Natural killer cell treated with Interleukin-12 subunit alpha and Interleukin-12 subunit beta and Interleukin-15 and Interleukin-18, amount 100 ng/mL, for 72 hours (primary cell): Measurements from ENCODE around the gene SV2C. TPM values are rescaled to one million over a fixed set of nuclear protein-coding genes. Genes with fewer than 3 reads are reported as not detected.
"Not testable (repeated sequence)": the region's sequence is repeated elsewhere in the genome, so short reads cannot be mapped to it uniquely, and the experiment has no call there.

Experiments
- ATAC-seq, 2 donors: fragments of 150-1000 bp; cut with Tn5 transposase in 1 of 2; sonication (Bioruptor Pico), chemical (Tn5 transposase) in 1 of 2; 2 replicates each; pipeline ENCODE4 v1.10.0; 2021
- DNase-seq: peaks from one replicate; pipeline ENCODE4 v3.0.0; 2022; ENCODE audit warnings: low spot score
- H3K27ac Mint-ChIP-seq, 2 donors: 1 replicate in 1 of 2; 2 replicates in 1 of 2; pipeline ENCODE4 v1.8.0; 2022; ENCODE audit warnings: mixed read lengths in 2 of 2, mild to moderate bottlenecking in 1 of 2, moderate library complexity in 1 of 2
- H3K27me3 Mint-ChIP-seq, 2 donors: 1 replicate in 1 of 2; 2 replicates in 1 of 2; pipeline ENCODE4 v1.8.0; 2022; ENCODE audit warnings: mixed read lengths in 2 of 2
- H3K36me3 Mint-ChIP-seq: one replicate; pipeline ENCODE4 v1.8.0; 2022; ENCODE audit warnings: mixed read lengths
- H3K4me1 Mint-ChIP-seq, 2 donors: 1 replicate in 1 of 2; 2 replicates in 1 of 2; pipeline ENCODE4 v1.8.0; 2022; ENCODE audit warnings: low read depth in 2 of 2, mixed read lengths in 2 of 2, mild to moderate bottlenecking in 1 of 2
- H3K4me3 Mint-ChIP-seq: one replicate; pipeline ENCODE4 v1.8.0; 2022; ENCODE audit warnings: mixed read lengths
- H3K9me3 Mint-ChIP-seq: 2 replicates; pipeline ENCODE4 v1.8.0; 2022; ENCODE audit warnings: mixed read lengths
- total RNA-seq, 2 donors: library from RNA; stranded (reverse); gene quantifications; one replicate each; pipeline ENCODE4 v1.2.3, GENCODE V29; 2022

The SV2C gene
- total RNA-seq, 2 donors from 2014 or later: 0.06 TPM; not detected in 1

DNA sequence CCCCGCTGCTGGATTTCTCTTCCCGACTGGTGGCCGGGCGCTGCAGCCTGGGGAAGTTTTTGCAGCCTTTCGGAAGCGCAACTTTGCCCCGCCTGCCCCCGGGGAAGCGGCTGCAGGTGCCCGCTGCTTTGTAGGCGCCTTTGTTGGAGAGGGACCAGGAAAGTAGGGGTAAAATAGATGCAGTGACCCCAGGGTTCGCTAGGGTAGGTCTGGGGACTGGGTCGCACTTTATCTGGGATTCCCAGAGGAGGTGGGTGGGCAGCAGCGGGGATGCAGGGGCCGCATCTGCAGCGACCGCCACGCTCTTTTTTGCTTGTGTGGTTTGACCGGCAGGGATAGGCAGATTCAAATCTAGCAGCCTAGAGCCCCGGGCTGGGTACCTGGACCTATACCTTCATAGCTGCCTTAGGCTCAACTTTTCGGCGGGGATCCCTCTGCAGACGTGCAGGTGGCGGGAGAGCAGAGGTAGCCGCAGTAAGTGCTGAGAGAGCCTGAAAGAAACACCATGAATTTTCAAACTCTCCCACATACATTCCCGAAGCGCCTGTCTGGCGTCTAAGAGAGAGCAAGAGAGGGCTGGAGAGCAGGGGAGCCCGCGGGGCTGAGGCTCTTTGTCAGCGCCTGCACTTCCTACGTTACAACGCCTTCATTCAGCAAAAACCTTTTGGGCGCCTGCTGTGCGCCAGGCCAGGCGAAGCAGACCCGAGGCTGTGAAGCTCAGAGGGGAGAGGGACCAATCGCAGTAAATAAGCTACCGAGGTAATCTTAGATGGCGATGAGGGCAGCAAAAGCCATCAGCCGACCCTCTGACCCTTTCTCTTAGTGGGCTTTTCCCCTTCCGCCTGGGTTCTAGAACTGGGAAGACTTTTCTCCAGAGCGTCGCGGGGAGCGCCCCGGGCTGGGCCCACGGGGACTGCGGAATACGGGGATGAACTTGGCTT, 642 bp downstream of the SV2C start:
- Mint-ChIP-seq H3K36me3 (no peaks in the 10 kb centered on the region), H3K27ac (no peak overlapping the region), H3K27me3 (peaks cover 56 to 79% of the 10 kb centered on the region in 2 donors), H3K4me3 (peak overlapping the region; percentile 81), H3K4me1 (peaks cover 13 to 14% of the 10 kb centered on the region in 2 donors), H3K9me3 (no peaks in the 10 kb centered on the region)
- ATAC-seq (peak in 1 of 2 donors; percentile 49), DNase-seq (no peak)

- no peak for ATAC-seq
- no peak for DNase-seq
- Mint-ChIP-seq H3K27ac (no peak overlapping the region), H3K27me3 (peaks cover 53 to 79% of the 10 kb centered on the region in 2 donors), H3K36me3 (no peaks in the 10 kb centered on the region), H3K4me3 (peak overlapping the region; percentile 81), H3K4me1 (peaks cover 13 to 14% of the 10 kb centered on the region in 2 donors), H3K9me3 (no peaks in the 10 kb centered on the region)
Observed at GRCh38 chr5:76084496-76085242, 1.5 kb downstream of the SV2C start.

DNA sequence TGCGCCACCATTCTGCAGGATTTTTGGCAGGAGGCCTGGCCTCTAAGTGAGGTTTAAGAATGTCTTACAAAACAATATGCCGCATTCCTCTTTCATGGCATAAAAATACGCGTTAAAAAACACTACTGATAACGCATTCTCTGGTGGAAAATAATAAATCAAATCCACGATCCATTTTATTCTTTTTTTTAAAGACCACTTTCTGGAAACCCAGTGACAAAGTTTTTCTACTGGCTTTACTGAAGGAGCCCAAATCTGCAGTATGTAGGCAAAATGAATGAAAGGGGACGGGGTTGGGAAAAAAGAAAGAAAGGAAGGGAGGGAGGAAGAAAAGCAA, 2.0 kb downstream of the SV2C start:
- Mint-ChIP-seq H3K36me3 (no peaks in the 10 kb centered on the region), H3K27ac (no peak overlapping the region), H3K4me1 (peaks cover 13 to 14% of the 10 kb centered on the region in 2 donors), H3K4me3 (peak overlapping the region; percentile 51), H3K27me3 (peaks cover 51 to 77% of the 10 kb centered on the region in 2 donors), H3K9me3 (no peaks in the 10 kb centered on the region)
- DNase-seq (no peak), ATAC-seq (no peak)

GRCh38 chr5:76086095-76086494, 2.9 kb downstream of the SV2C start:
- peaks cover 13 to 14% of the 10 kb centered on the region in 2 donors for H3K4me1 Mint-ChIP-seq
- H3K36me3 Mint-ChIP-seq: no peaks in the 10 kb centered on the region
- H3K27me3 Mint-ChIP-seq: peaks cover 48 to 72% of the 10 kb centered on the region in 2 donors
- ATAC-seq: no peak
- peak overlapping the region; percentile 8 for H3K4me3 Mint-ChIP-seq
- no peak overlapping the region for H3K27ac Mint-ChIP-seq
- DNase-seq: no peak
- no peaks in the 10 kb centered on the region for H3K9me3 Mint-ChIP-seq

DNA sequence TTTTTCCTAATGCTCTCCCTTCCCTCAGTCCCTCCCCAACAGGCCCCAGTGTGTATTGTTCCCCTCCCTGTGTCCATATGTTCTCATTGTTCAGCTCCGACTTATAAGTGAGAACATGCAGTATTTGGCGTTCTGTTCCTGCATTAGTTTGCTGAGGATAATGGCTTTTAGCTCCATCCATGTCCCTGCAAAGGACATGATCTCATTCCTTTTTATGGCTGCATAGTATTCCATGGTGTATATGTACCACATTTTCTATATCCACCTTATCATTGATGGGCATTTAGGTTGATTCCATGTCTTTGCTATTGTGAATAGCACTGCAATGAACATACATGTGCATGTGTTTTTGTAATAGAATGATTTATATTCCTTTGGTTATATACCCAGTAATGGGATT, 6.0 kb downstream of the SV2C start:
- H3K4me3 Mint-ChIP-seq, H3K27ac Mint-ChIP-seq, H3K4me1 Mint-ChIP-seq, DNase-seq, H3K9me3 Mint-ChIP-seq, H3K36me3 Mint-ChIP-seq, ATAC-seq: not testable (repeated sequence)
- H3K27me3 Mint-ChIP-seq: peaks cover 45 to 66% of the 10 kb centered on the region in 2 donors

DNA sequence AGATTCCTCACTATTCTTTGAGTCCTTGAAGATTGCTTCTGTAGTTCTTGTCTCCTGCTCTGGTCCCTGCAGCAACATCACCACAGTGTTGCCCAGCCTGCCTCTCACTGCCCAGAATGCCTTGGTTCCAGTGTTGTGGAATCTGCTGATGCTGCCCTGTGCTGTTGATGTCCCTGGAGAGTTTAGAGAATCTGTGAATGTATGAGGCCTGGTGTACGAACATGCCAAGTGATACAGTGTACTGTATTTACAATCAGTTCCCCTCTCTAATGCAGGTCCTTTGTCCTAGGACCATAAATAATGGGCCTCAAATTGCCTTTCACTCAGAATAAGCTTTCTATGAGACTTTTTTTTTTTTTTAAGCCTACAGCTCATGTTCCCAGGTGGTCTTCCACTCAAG, 8.2 kb downstream of the SV2C start:
- H3K36me3 Mint-ChIP-seq: no peaks in the 10 kb centered on the region
- H3K4me1 Mint-ChIP-seq: no peaks in the 10 kb centered on the region
- DNase-seq (no peak), ATAC-seq (no peak)
- H3K4me3 Mint-ChIP-seq: no peak overlapping the region
- no peak overlapping the region for H3K27ac Mint-ChIP-seq
- peaks cover 34 to 55% of the 10 kb centered on the region in 2 donors for H3K27me3 Mint-ChIP-seq
- H3K9me3 Mint-ChIP-seq: no peaks in the 10 kb centered on the region

- DNase-seq (no peak), ATAC-seq (peak in 1 of 2 donors; percentile 74)
- H3K36me3 Mint-ChIP-seq: no peaks in the 10 kb centered on the region
- no peaks in the 10 kb centered on the region for H3K9me3 Mint-ChIP-seq
- peaks cover 7 to 9% of the 10 kb centered on the region in 2 donors for H3K4me1 Mint-ChIP-seq
- H3K4me3 Mint-ChIP-seq: peak overlapping the region; percentile 34
- peak overlapping the region in 1 of 2 donors; percentile 25 for H3K27ac Mint-ChIP-seq
- peaks cover 15 to 29% of the 10 kb centered on the region in 2 donors for H3K27me3 Mint-ChIP-seq
Observed at GRCh38 chr5:76099286-76099702, 16.1 kb downstream of the SV2C start.

- DNase-seq (no peak), ATAC-seq (no peak)
- H3K27ac Mint-ChIP-seq: peak overlapping the region in 1 of 2 donors; percentile 25
- H3K4me1 Mint-ChIP-seq: peaks cover 7 to 9% of the 10 kb centered on the region in 2 donors
- H3K36me3 Mint-ChIP-seq: no peaks in the 10 kb centered on the region
- no peaks in the 10 kb centered on the region for H3K9me3 Mint-ChIP-seq
- H3K4me3 Mint-ChIP-seq: peak overlapping the region; percentile 34
- H3K27me3 Mint-ChIP-seq: peaks cover 19 to 32% of the 10 kb centered on the region in 2 donors
Observed at GRCh38 chr5:76099756-76100155, 16.6 kb downstream of the SV2C start.

GRCh38 chr5:76104027-76104426, 20.8 kb downstream of the SV2C start:
- Mint-ChIP-seq H3K4me3 (no peak overlapping the region), H3K9me3 (peaks cover 3% of the 10 kb centered on the region), H3K36me3 (no peaks in the 10 kb centered on the region), H3K27ac (no peak overlapping the region), H3K27me3 (peaks cover 41 to 43% of the 10 kb centered on the region in 2 donors), H3K4me1 (peaks cover 6 to 7% of the 10 kb centered on the region in 2 donors)
- no peak for DNase-seq
- ATAC-seq: no peak

DNA sequence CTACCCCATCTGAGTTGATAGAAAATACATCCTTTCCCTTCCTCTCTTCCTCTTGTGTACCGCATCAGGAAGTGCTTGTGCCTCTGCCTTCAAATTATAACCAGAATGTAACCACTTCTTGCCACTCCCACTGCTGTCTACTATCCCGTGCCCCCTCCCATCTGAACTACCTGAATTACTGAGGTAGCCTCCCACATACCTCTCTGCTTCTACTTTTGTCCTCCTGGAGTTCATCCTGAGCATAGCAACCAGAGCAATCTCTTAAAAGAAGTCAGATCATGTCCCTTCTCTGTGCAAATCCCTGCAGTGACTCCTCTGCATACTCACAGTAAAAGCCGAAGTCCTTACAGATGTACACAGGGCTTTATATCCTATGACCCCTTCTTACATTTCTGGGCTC, 23.0 kb downstream of the SV2C start:
- DNase-seq: no peak
- Mint-ChIP-seq H3K27ac (no peak overlapping the region), H3K9me3 (peaks cover 3% of the 10 kb centered on the region), H3K4me1 (no peaks in the 10 kb centered on the region), H3K27me3 (peaks cover 41 to 57% of the 10 kb centered on the region in 2 donors), H3K4me3 (no peak overlapping the region), H3K36me3 (no peaks in the 10 kb centered on the region)
- ATAC-seq: no peak

- ATAC-seq: no peak
- Mint-ChIP-seq H3K27me3 (peaks cover 42% of the 10 kb centered on the region in 2 donors), H3K9me3 (peaks cover 3% of the 10 kb centered on the region), H3K27ac (peak overlapping the region in 1 of 2 donors; percentile 1), H3K36me3 (no peaks in the 10 kb centered on the region), H3K4me1 (no peaks in the 10 kb centered on the region), H3K4me3 (no peak overlapping the region)
- no peak for DNase-seq
Observed at GRCh38 chr5:76111477-76112174, 28.4 kb downstream of the SV2C start.

- ATAC-seq: no peak
- H3K4me3 Mint-ChIP-seq: no peak overlapping the region
- H3K9me3 Mint-ChIP-seq: peaks cover 3% of the 10 kb centered on the region
- DNase-seq: no peak
- no peaks in the 10 kb centered on the region for H3K4me1 Mint-ChIP-seq
- peaks cover 37 to 40% of the 10 kb centered on the region in 2 donors for H3K27me3 Mint-ChIP-seq
- no peak overlapping the region for H3K27ac Mint-ChIP-seq
- H3K36me3 Mint-ChIP-seq: no peaks in the 10 kb centered on the region
Observed at GRCh38 chr5:76113103-76113502, 29.9 kb downstream of the SV2C start.

DNA sequence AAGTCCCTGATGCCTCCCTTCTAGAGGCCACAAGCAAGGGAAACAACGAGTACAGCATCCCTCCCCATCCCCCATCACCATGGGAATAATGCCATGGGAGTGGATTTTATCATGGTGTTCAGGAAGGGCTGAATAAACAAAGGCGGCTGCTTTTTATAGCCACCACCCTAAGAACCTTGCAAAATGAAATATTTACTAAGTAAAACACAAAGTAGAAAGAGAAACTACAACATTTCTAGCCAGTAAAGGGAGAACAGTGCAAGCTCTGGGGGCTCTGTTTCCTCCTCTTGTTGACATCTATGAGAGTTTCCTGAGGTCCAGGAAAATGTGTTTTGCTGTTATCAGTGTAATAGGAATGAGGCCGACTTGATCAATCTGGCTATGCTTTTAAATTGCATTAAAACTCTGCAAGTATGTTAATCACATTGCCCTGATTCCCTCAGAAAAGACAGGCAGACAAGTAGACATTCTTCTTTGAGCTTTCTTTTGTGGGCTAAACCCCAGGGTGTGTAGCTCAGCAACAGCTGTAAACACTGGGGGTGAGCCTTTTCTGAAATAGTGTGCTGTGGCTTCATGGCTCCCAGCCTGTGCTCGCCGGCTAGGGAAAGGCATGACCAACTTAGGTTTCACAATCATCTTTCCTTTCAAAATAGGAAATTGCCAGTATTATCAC, 31.1 kb downstream of the SV2C start:
- Mint-ChIP-seq H3K27ac (no peak overlapping the region), H3K4me3 (no peak overlapping the region), H3K9me3 (peaks cover 3% of the 10 kb centered on the region), H3K4me1 (no peaks in the 10 kb centered on the region), H3K36me3 (no peaks in the 10 kb centered on the region), H3K27me3 (peaks cover 28 to 39% of the 10 kb centered on the region in 2 donors)
- ATAC-seq (no peak), DNase-seq (no peak)
